Measurements from ENCODE around the gene PTPRC. TPM values are rescaled to one million over a fixed set of nuclear protein-coding genes. Genes with fewer than 3 reads are reported as not detected.

The PTPRC gene
- total RNA-seq, 3 donors from 2014 or later: 17.9 to 29.4 (median 18.0) TPM

- DNase-seq (no peak), ATAC-seq (no peak)
- H3K36me3 ChIP-seq (ENCODE audit: low read depth): no peaks in the 10 kb centered on the region
- H3K9me3 ChIP-seq: no peaks in the 10 kb centered on the region
- no peak for TF ChIP-seq CTCF (IDR thresholded peaks at IDR 0.05)
- no peaks in the 10 kb centered on the region for H3K4me1 ChIP-seq (ENCODE audit: low read depth)
- H3K4me3 ChIP-seq: no peak overlapping the region
- intact Hi-C loops (cut with DNase I, micrococcal nuclease): no loop called here
Observed at GRCh38 chr1:198700016-198700392, 61.2 kb downstream of the PTPRC start.

- ATAC-seq (no peak), DNase-seq (no peak)
- no peaks in the 10 kb centered on the region for H3K4me1 ChIP-seq (ENCODE audit: low read depth)
- TF ChIP-seq CTCF (IDR thresholded peaks at IDR 0.05): no peak
- H3K4me3 ChIP-seq: no peak overlapping the region
- no peaks in the 10 kb centered on the region for H3K9me3 ChIP-seq
- intact Hi-C loops (cut with DNase I, micrococcal nuclease): no loop called here
- H3K36me3 ChIP-seq (ENCODE audit: low read depth): no peaks in the 10 kb centered on the region
Observed at GRCh38 chr1:198700396-198700795, 61.6 kb downstream of the PTPRC start.

GRCh38 chr1:198701250-198701649 lies 62.4 kb downstream of the PTPRC start:
- TF ChIP-seq CTCF (IDR thresholded peaks at IDR 0.05): no peak
- ATAC-seq (no peak), DNase-seq (no peak)
- intact Hi-C loops (cut with DNase I, micrococcal nuclease): no loop called here
- H3K4me3 ChIP-seq: no peak overlapping the region
- no peaks in the 10 kb centered on the region for H3K9me3 ChIP-seq
- no peaks in the 10 kb centered on the region for H3K36me3 ChIP-seq (ENCODE audit: low read depth)
- H3K4me1 ChIP-seq (ENCODE audit: low read depth): no peaks in the 10 kb centered on the region

- H3K36me3 ChIP-seq (ENCODE audit: low read depth): no peaks in the 10 kb centered on the region
- H3K4me1 ChIP-seq (ENCODE audit: low read depth): no peaks in the 10 kb centered on the region
- no peak for TF ChIP-seq CTCF (IDR thresholded peaks at IDR 0.05)
- no peaks in the 10 kb centered on the region for H3K9me3 ChIP-seq
- DNase-seq: no peak
- intact Hi-C loops (cut with DNase I, micrococcal nuclease): no loop called here
- peak; percentile 42 for ATAC-seq
- no peak overlapping the region for H3K4me3 ChIP-seq
Observed at GRCh38 chr1:198701766-198702539, 63.1 kb downstream of the PTPRC start.

- intact Hi-C loops (cut with DNase I, micrococcal nuclease): no loop called here
- no peaks in the 10 kb centered on the region for H3K9me3 ChIP-seq
- ATAC-seq (no peak), DNase-seq (no peak)
- no peaks in the 10 kb centered on the region for H3K4me1 ChIP-seq (ENCODE audit: low read depth)
- H3K4me3 ChIP-seq: no peak overlapping the region
- H3K36me3 ChIP-seq (ENCODE audit: low read depth): no peaks in the 10 kb centered on the region
- TF ChIP-seq CTCF (IDR thresholded peaks at IDR 0.05): no peak
Observed at GRCh38 chr1:198708761-198709525, 70.1 kb downstream of the PTPRC start.
